ENCODE measurements around the gene CHRNA4. TPM values are rescaled to one million over a fixed set of nuclear protein-coding genes. Genes with fewer than 3 reads are reported as not detected.
A peak's percentile ranks its signal among the peaks of the same experiment; 100 is the strongest.

CHRNA4 gene
- total and polyA plus RNA-seq, 2 of the 13 experiments (the other 11 are each of a cell fraction or from before 2014, with no cell fraction given), result not detected

DNA sequence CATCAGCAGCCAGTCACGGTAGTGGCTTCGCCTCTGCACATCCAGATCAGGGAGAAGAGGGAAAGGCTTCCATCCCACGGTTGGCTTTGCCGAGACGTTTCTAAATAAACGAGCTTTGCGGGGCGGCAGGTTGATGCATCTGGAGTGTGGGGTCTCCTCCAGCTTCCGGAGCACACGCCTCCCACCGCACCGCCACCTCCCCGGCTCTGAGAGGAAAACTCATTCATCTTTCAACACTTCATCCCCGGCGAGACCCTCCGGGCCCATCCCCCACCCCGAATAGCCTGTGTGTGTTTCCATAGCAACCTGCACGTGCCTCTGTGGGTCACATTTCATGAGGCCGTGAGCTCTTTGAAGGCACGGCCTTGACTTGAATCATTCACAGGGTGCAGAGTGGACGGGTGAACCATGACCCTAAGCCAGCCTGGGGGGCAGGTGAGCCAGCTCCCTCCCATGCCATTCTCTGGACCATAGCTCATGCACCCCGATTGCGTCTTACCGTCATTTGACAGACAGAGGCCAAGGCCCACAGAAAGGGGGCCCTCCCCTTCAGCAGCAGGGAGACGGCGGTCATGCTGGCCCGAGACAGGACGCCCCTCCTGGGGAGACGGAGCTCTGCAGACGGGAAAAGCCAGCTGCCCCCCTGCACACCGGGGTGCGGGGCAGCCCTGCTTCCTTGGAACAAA, 16.2 kb upstream of the CHRNA4 start (continued):
- TF ChIP-seq ZNF10 (CRISPR knock-in tag; IDR thresholded peaks at IDR 0.05; ENCODE audit: borderline replicate concordance, low read depth) (no peak), CENPX (CRISPR knock-in tag; IDR thresholded peaks at IDR 0.05) (no peak), GPN1 (CRISPR knock-in tag; IDR thresholded peaks at IDR 0.05; ENCODE audit: borderline replicate concordance) (no peak), ZNF367 (CRISPR knock-in tag; IDR thresholded peaks at IDR 0.05; ENCODE audit: borderline replicate concordance) (no peak), MTA3 (CRISPR knock-in tag; IDR thresholded peaks at IDR 0.05) (no peak), SRSF4 (IDR thresholded peaks at IDR 0.05; ENCODE audit: low read depth, low read length, poor library complexity, severe bottlenecking) (no peak), ZBTB43 (CRISPR knock-in tag; conservative IDR thresholded peaks at IDR 0.05) (no peak), FOXK2 (IDR thresholded peaks at IDR 0.05) (no peak), NCOA5 (CRISPR knock-in tag; IDR thresholded peaks at IDR 0.05) (no peak), ISX (CRISPR knock-in tag; conservative IDR thresholded peaks at IDR 0.05) (no peak), FOSL1 (CRISPR knock-in tag; IDR thresholded peaks at IDR 0.05; ENCODE audit: borderline replicate concordance) (no peak), ZFP37 (CRISPR knock-in tag; IDR thresholded peaks at IDR 0.05; ENCODE audit: borderline replicate concordance) (no peak), SUZ12 (IDR thresholded peaks at IDR 0.05; ENCODE audit: low read depth, low read length) (no peak), ZKSCAN5 (CRISPR knock-in tag; IDR thresholded peaks at IDR 0.05) (no peak), KLF6 (CRISPR knock-in tag; IDR thresholded peaks at IDR 0.05) (no peak), USF2 (IDR thresholded peaks at IDR 0.05; ENCODE audit: low read depth, low read length) (0 out of 2 replicates have a peak, but pooled peaks have one; percentile 9), USF2 (CRISPR knock-in tag; IDR thresholded peaks at IDR 0.05; ENCODE audit: borderline replicate concordance) (no peak; the same call in 1 of the 2 replicates), SAP130 (CRISPR knock-in tag; IDR thresholded peaks at IDR 0.05; ENCODE audit: low read depth) (peak; percentile 31; the same call in 1 of the 2 replicates), ZSCAN30 (CRISPR knock-in tag; IDR thresholded peaks at IDR 0.05) (no peak), ZMYM4 (CRISPR knock-in tag; IDR thresholded peaks at IDR 0.05) (0 out of 2 replicates have a peak, but pooled peaks have one; percentile 31), MLLT10 (CRISPR knock-in tag; IDR thresholded peaks at IDR 0.05) (no peak), RFXAP (CRISPR knock-in tag; IDR thresholded peaks at IDR 0.05; ENCODE audit: borderline replicate concordance) (peak; percentile 51; the same call in 1 of the 2 replicates), ZNF703 (CRISPR knock-in tag; IDR thresholded peaks at IDR 0.05; ENCODE audit: borderline replicate concordance) (no peak), ZFP82 (CRISPR knock-in tag; IDR thresholded peaks at IDR 0.05; ENCODE audit: borderline replicate concordance) (no peak), ZNF747 (CRISPR knock-in tag; IDR thresholded peaks at IDR 0.05; ENCODE audit: borderline replicate concordance) (no peak), ZNF891 (CRISPR knock-in tag; IDR thresholded peaks at IDR 0.05) (no peak), EEA1 (CRISPR knock-in tag; IDR thresholded peaks at IDR 0.05; ENCODE audit: borderline replicate concordance) (no peak), ZNF225 (CRISPR knock-in tag; IDR thresholded peaks at IDR 0.05) (no peak), CENPT (CRISPR knock-in tag; IDR thresholded peaks at IDR 0.05; ENCODE audit: low read depth) (no peak)
- TF ChIP-seq, protein P1, sequence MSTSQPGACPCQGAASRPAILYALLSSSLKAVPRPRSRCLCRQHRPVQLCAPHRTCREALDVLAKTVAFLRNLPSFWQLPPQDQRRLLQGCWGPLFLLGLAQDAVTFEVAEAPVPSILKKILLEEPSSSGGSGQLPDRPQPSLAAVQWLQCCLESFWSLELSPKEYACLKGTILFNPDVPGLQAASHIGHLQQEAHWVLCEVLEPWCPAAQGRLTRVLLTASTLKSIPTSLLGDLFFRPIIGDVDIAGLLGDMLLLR (CRISPR knock-in tag; IDR thresholded peaks at IDR 0.05), result no peak
